Stimulated activated effector memory CD8-positive, alpha-beta T cell treated with anti-CD3 and anti-CD28 coated beads, Interleukin-12 subunit alpha, Interleukin-12 subunit beta, amount 100 ng/mL, for 72 hours (primary cell): Measurements from ENCODE around the gene RCAN2.
A peak's percentile ranks its signal among the peaks of the same experiment; 100 is the strongest.
"Not testable (repeated sequence)": the region's sequence is repeated elsewhere in the genome, so short reads cannot be mapped to it uniquely, and the experiment has no call there.

ENCODE experiments used
- ATAC-seq: fragments of 150-1000 bp; cut with Tn5 transposase; 2 replicates; pipeline ENCODE4 v1.10.0; 2021
- DNase-seq, 2 donors: peaks; one replicate each; pipeline ENCODE4 v3.0.0; 2021 to 2022; ENCODE audit warnings: low spot score in 2 of 2
- H3K27ac Mint-ChIP-seq: one replicate; pipeline ENCODE4 v1.8.0; 2022; ENCODE audit warnings: mild to moderate bottlenecking, mixed read lengths
- H3K36me3 Mint-ChIP-seq: one replicate; pipeline ENCODE4 v1.8.0; 2022; ENCODE audit warnings: mild to moderate bottlenecking, mixed read lengths
- H3K4me1 Mint-ChIP-seq: one replicate; pipeline ENCODE4 v1.8.0; 2022; ENCODE audit warnings: mixed read lengths
- H3K4me3 Mint-ChIP-seq: one replicate; pipeline ENCODE4 v1.8.0; 2022; ENCODE audit warnings: mild to moderate bottlenecking, mixed read lengths
- H3K9me3 Mint-ChIP-seq: one replicate; pipeline ENCODE4 v1.8.0; 2022; ENCODE audit warnings: mixed read lengths

Gene RCAN2

GRCh38 chr6:46366190-46366900 lies 124.9 kb downstream of the RCAN2 start:
- no peak overlapping the region for H3K27ac Mint-ChIP-seq
- no peak for ATAC-seq

DNA sequence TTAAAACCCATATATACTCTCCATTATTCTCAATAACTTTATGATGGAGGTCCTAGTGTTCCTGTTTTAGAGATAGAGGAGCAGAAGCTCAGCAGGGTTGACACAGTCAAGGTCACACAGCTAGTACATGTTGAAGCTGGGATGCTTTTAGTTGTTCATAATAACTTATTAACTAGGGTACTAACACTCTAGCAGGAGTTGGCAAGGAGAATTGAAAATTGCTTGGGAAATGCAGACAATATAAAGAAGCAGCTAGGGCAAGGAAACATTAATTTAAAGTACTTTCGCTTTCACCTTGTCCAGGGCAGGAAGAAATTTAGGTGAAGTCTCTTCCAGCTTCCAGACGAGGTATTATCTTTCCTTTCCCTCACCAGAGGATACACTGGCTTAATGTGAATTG lies 133.7 kb downstream of the RCAN2 start:
- Mint-ChIP-seq H3K4me1 (peaks cover 5% of the 10 kb centered on the region), H3K27ac (no peak overlapping the region), H3K36me3 (no peaks in the 10 kb centered on the region), H3K9me3 (no peaks in the 10 kb centered on the region), H3K4me3 (no peak overlapping the region)
- no peak for DNase-seq
- ATAC-seq = no peak

More at GRCh38 chr6:46366190-46366900, 124.9 kb downstream of the RCAN2 start:
- H3K4me1 Mint-ChIP-seq = no peaks in the 10 kb centered on the region
- H3K36me3 Mint-ChIP-seq = no peaks in the 10 kb centered on the region
- no peak overlapping the region for H3K4me3 Mint-ChIP-seq
- H3K9me3 Mint-ChIP-seq = no peaks in the 10 kb centered on the region
- DNase-seq = no peak

DNA sequence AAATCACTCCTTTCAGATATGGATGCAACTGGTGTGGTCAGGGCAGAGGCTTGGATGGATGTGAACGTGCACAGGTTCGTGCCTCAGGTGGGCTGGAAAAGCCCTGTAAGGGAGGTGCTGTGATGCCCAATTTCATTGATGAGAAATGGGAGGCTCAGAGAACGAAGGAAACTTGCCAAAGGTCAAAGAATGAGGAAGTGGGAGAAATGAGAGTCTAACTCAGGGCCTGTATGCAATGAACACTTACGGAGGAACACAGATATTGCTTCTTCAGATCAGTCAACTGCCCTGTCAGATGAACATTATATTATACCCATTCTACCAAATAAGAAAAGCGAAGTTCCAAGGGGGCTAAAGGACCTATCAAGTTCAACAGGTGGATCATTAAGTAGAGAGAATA lies 134.7 kb downstream of the RCAN2 start:
- Mint-ChIP-seq H3K4me3 (no peak overlapping the region), H3K4me1 (peaks cover 5% of the 10 kb centered on the region), H3K36me3 (no peaks in the 10 kb centered on the region), H3K27ac (no peak overlapping the region), H3K9me3 (no peaks in the 10 kb centered on the region)
- DNase-seq (no peak), ATAC-seq (no peak)

DNA sequence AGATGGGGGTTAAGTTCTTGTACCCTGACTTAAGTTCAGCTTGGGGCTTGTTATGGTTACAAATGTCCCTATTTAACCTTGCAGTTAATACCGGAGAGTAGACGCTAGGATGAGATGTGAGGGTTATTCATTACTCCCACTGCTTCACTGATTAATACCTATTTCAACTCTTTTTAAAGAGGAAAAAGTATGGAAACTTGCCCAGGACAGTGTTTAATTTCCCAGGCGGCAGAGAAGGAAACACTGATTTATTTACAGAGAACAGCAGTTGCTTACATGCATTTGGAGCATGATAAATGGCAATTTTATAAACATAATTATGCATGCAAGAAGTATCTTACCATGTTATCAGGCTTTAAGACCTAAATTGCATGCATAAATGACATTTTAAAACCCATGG lies 137.7 kb downstream of the RCAN2 start:
- Mint-ChIP-seq H3K36me3 (no peaks in the 10 kb centered on the region), H3K4me1 (peaks cover 5% of the 10 kb centered on the region), H3K9me3 (no peaks in the 10 kb centered on the region), H3K4me3 (no peak overlapping the region), H3K27ac (no peak overlapping the region)
- DNase-seq (no peak), ATAC-seq (no peak)

DNA sequence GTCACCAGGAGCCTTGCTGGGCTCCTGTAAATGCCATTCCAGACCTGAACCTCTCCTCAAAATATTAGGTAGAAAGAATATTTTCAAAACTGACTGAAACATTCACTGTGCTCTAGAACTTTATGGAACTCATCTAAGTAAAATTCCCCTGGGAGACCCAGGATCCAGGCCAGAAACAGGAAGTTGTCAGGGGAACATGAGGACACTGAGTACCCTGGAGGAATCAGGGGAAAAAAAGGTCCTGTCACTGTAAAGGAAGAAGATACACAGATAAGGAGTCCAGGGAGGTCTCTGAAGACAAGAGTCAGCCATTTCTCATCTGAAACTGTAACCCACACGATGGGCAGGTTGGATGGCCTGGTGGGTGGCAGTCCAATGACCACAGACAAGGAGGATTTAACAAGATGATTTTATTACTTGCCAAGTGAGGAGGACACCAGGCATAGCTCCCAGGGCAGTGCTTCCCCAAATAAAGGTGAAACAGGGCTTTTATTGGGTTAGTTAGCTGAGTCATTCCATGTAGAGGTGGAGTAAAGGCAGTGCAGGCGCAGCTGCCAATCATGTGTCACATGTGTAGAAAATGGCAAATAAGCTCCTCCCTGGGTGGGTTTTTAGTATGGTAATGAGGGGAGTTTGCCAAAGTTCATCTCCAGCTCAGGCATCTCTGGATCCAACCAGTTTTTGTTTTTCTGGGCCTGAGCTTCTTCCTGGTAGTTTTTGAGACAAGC lies 138.5 kb downstream of the RCAN2 start:
- Mint-ChIP-seq H3K27ac (peak overlapping the region; percentile 64), H3K36me3 (no peaks in the 10 kb centered on the region), H3K4me1 (peaks cover 5% of the 10 kb centered on the region), H3K9me3 (no peaks in the 10 kb centered on the region), H3K4me3 (no peak overlapping the region)
- DNase-seq (no peak), ATAC-seq (no peak)

- H3K9me3 Mint-ChIP-seq = no peaks in the 10 kb centered on the region
- no peaks in the 10 kb centered on the region for H3K4me1 Mint-ChIP-seq
- H3K27ac Mint-ChIP-seq = no peak overlapping the region
- ATAC-seq (no peak), DNase-seq (no peak)
- H3K4me3 Mint-ChIP-seq = no peak overlapping the region
- no peaks in the 10 kb centered on the region for H3K36me3 Mint-ChIP-seq
These were observed 140.5 kb downstream of the RCAN2 start for GRCh38 chr6:46350714-46351113.

- H3K36me3 Mint-ChIP-seq = no peaks in the 10 kb centered on the region
- ATAC-seq (no peak), DNase-seq (no peak)
- H3K4me1 Mint-ChIP-seq = no peaks in the 10 kb centered on the region
- no peaks in the 10 kb centered on the region for H3K9me3 Mint-ChIP-seq
- no peak overlapping the region for H3K27ac Mint-ChIP-seq
- no peak overlapping the region for H3K4me3 Mint-ChIP-seq
These were observed 143.6 kb downstream of the RCAN2 start for GRCh38 chr6:46347669-46348068.

GRCh38 chr6:46340246-46340645 lies 151.0 kb downstream of the RCAN2 start:
- no peak overlapping the region for H3K27ac Mint-ChIP-seq
- H3K9me3 Mint-ChIP-seq = no peaks in the 10 kb centered on the region
- no peaks in the 10 kb centered on the region for H3K4me1 Mint-ChIP-seq
- H3K4me3 Mint-ChIP-seq = no peak overlapping the region
- H3K36me3 Mint-ChIP-seq = no peaks in the 10 kb centered on the region
- no peak for ATAC-seq
- DNase-seq = no peak

DNA sequence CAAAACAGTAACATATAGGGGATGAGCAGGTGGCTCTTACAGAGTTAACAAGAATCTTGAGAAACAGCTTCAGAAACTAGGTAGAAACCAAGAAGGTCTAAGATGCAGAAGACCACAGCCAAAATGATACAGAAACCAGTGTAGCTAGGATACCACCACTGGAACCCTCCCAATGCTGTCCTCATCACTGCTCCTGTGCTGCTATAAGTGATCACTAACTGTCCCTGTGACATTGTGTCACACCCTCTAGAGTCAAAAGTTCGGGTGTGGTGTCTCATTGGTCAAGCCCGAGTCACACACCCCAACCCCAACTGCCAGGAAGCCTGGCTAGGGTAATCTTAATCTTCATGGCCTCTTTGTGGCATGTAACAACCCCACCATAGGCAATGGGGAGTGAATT lies 153.1 kb downstream of the RCAN2 start:
- peak; percentile 81 for ATAC-seq
- no peak overlapping the region for H3K27ac Mint-ChIP-seq

DNA sequence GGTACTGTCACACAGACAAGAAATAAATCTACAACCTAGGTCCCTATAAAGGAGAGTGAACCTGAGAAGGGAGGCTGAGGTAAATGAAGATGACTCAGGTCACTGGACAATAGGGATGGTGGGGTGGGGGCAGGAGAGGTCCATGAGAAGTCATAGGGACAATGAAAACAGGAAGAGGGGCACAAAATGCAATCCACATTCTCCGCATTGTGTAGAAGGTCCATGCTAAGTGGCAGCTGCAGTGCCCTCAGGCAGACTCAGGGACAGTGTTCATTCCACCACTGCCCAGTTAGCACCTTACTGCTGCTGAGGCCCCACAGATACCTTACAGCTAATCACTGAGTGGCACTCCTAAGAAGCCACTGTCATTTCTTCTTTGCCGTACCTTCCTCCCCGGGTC lies 156.8 kb downstream of the RCAN2 start:
- Mint-ChIP-seq H3K9me3 (no peaks in the 10 kb centered on the region), H3K36me3 (no peaks in the 10 kb centered on the region), H3K27ac (no peak overlapping the region), H3K4me3 (no peak overlapping the region), H3K4me1 (no peaks in the 10 kb centered on the region)
- DNase-seq (no peak), ATAC-seq (no peak)

More for the DNA sequence above, 153.1 kb downstream of the RCAN2 start:
- Mint-ChIP-seq H3K9me3 (no peaks in the 10 kb centered on the region), H3K4me3 (no peak overlapping the region), H3K36me3 (no peaks in the 10 kb centered on the region), H3K4me1 (no peaks in the 10 kb centered on the region)
- DNase-seq = no peak

GRCh38 chr6:46333481-46333880 lies 157.8 kb downstream of the RCAN2 start:
- Mint-ChIP-seq H3K27ac (no peak overlapping the region), H3K4me3 (no peak overlapping the region), H3K36me3 (no peaks in the 10 kb centered on the region), H3K4me1 (no peaks in the 10 kb centered on the region), H3K9me3 (no peaks in the 10 kb centered on the region)
- ATAC-seq (no peak), DNase-seq (no peak)

- not testable (repeated sequence) for H3K4me1 Mint-ChIP-seq, H3K9me3 Mint-ChIP-seq, H3K27ac Mint-ChIP-seq, ATAC-seq, H3K4me3 Mint-ChIP-seq, DNase-seq, H3K36me3 Mint-ChIP-seq
These were observed 158.8 kb downstream of the RCAN2 start for GRCh38 chr6:46332448-46332847.

DNA sequence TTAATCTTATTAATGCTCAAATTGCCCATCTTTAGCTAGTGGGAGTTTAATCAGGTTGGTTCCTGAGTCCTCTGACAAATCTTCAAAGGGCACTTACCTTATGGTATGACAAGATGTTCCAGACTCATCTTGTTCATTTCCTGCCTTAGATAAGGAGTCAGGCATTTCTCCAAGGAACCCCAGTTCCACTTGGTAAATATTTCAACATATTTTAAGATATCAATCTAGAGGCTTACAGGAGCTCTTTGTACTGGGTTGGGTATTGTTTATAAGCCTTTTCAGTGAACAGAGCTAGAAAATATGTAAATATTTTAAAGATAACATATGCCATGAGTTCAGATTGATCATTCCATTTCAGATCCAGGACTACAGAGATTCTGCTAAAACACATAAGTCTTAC lies 159.8 kb downstream of the RCAN2 start:
- DNase-seq (no peak), ATAC-seq (no peak)
- Mint-ChIP-seq H3K36me3 (no peaks in the 10 kb centered on the region), H3K9me3 (no peaks in the 10 kb centered on the region), H3K4me3 (no peak overlapping the region), H3K27ac (no peak overlapping the region), H3K4me1 (peaks cover 8% of the 10 kb centered on the region)

- no peaks in the 10 kb centered on the region for H3K36me3 Mint-ChIP-seq
- H3K27ac Mint-ChIP-seq = no peak overlapping the region
- DNase-seq (no peak), ATAC-seq (no peak)
- H3K4me1 Mint-ChIP-seq = peaks cover 15% of the 10 kb centered on the region
- no peak overlapping the region for H3K4me3 Mint-ChIP-seq
- H3K9me3 Mint-ChIP-seq = no peaks in the 10 kb centered on the region
These were observed 161.7 kb downstream of the RCAN2 start for GRCh38 chr6:46329568-46329967.

GRCh38 chr6:46327779-46328178 lies 163.5 kb downstream of the RCAN2 start:
- H3K4me3 Mint-ChIP-seq = no peak overlapping the region
- H3K4me1 Mint-ChIP-seq = peaks cover 24% of the 10 kb centered on the region
- no peak overlapping the region for H3K27ac Mint-ChIP-seq
- no peak for ATAC-seq
- peaks cover 5% of the 10 kb centered on the region for H3K36me3 Mint-ChIP-seq
- DNase-seq = no peak
- H3K9me3 Mint-ChIP-seq = no peaks in the 10 kb centered on the region
